ENCODE results near the gene THSD7B.

DNA sequence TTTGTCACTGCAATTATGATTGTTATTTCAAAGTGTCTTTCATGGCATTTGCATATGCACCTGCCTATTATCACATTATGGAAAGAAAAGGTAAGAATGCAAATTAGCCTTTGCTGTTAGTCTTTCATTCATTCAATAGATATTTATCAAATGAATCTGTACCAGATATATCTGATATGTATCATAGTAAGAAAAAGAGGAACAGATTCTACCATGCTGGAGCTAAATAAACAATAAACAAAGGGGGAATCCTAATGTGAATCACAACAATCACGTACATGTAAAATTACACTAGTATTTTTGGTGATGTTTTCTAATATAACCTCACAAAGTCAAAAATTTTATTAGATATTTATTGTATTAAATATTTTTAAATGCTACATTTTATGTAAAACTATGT, 446.4 kb downstream of the THSD7B start:
- TF ChIP-seq, protein P1, sequence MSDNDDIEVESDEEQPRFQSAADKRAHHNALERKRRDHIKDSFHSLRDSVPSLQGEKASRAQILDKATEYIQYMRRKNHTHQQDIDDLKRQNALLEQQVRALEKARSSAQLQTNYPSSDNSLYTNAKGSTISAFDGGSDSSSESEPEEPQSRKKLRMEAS (IDR thresholded peaks at IDR 0.05): no peak
- TF ChIP-seq, protein P2, sequence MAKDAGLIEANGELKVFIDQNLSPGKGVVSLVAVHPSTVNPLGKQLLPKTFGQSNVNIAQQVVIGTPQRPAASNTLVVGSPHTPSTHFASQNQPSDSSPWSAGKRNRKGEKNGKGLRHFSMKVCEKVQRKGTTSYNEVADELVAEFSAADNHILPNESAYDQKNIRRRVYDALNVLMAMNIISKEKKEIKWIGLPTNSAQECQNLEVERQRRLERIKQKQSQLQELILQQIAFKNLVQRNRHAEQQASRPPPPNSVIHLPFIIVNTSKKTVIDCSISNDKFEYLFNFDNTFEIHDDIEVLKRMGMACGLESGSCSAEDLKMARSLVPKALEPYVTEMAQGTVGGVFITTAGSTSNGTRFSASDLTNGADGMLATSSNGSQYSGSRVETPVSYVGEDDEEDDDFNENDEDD (CRISPR knock-in tag; IDR thresholded peaks at IDR 0.05; ENCODE audit: borderline replicate concordance): no peak
- TF ChIP-seq ZNF10 (CRISPR knock-in tag; IDR thresholded peaks at IDR 0.05; ENCODE audit: borderline replicate concordance, low read depth): no peak
- no peak for TF ChIP-seq KLF16 (CRISPR knock-in tag; IDR thresholded peaks at IDR 0.05)
- TF ChIP-seq, protein P3, sequence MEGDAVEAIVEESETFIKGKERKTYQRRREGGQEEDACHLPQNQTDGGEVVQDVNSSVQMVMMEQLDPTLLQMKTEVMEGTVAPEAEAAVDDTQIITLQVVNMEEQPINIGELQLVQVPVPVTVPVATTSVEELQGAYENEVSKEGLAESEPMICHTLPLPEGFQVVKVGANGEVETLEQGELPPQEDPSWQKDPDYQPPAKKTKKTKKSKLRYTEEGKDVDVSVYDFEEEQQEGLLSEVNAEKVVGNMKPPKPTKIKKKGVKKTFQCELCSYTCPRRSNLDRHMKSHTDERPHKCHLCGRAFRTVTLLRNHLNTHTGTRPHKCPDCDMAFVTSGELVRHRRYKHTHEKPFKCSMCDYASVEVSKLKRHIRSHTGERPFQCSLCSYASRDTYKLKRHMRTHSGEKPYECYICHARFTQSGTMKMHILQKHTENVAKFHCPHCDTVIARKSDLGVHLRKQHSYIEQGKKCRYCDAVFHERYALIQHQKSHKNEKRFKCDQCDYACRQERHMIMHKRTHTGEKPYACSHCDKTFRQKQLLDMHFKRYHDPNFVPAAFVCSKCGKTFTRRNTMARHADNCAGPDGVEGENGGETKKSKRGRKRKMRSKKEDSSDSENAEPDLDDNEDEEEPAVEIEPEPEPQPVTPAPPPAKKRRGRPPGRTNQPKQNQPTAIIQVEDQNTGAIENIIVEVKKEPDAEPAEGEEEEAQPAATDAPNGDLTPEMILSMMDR (CRISPR knock-in tag; IDR thresholded peaks at IDR 0.05): no peak
- TF ChIP-seq FOXK1 (CRISPR knock-in tag; IDR thresholded peaks at IDR 0.05; ENCODE audit: borderline replicate concordance, low read depth): no peak
- TF ChIP-seq, protein P4, sequence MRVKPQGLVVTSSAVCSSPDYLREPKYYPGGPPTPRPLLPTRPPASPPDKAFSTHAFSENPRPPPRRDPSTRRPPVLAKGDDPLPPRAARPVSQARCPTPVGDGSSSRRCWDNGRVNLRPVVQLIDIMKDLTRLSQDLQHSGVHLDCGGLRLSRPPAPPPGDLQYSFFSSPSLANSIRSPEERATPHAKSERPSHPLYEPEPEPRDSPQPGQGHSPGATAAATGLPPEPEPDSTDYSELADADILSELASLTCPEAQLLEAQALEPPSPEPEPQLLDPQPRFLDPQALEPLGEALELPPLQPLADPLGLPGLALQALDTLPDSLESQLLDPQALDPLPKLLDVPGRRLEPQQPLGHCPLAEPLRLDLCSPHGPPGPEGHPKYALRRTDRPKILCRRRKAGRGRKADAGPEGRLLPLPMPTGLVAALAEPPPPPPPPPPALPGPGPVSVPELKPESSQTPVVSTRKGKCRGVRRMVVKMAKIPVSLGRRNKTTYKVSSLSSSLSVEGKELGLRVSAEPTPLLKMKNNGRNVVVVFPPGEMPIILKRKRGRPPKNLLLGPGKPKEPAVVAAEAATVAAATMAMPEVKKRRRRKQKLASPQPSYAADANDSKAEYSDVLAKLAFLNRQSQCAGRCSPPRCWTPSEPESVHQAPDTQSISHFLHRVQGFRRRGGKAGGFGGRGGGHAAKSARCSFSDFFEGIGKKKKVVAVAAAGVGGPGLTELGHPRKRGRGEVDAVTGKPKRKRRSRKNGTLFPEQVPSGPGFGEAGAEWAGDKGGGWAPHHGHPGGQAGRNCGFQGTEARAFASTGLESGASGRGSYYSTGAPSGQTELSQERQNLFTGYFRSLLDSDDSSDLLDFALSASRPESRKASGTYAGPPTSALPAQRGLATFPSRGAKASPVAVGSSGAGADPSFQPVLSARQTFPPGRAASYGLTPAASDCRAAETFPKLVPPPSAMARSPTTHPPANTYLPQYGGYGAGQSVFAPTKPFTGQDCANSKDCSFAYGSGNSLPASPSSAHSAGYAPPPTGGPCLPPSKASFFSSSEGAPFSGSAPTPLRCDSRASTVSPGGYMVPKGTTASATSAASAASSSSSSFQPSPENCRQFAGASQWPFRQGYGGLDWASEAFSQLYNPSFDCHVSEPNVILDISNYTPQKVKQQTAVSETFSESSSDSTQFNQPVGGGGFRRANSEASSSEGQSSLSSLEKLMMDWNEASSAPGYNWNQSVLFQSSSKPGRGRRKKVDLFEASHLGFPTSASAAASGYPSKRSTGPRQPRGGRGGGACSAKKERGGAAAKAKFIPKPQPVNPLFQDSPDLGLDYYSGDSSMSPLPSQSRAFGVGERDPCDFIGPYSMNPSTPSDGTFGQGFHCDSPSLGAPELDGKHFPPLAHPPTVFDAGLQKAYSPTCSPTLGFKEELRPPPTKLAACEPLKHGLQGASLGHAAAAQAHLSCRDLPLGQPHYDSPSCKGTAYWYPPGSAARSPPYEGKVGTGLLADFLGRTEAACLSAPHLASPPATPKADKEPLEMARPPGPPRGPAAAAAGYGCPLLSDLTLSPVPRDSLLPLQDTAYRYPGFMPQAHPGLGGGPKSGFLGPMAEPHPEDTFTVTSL (CRISPR knock-in tag; IDR thresholded peaks at IDR 0.05; ENCODE audit: borderline replicate concordance): no peak
- no peak for TF ChIP-seq NR2F1 (CRISPR knock-in tag; IDR thresholded peaks at IDR 0.05)
- TF ChIP-seq NFE2 (CRISPR knock-in tag; IDR thresholded peaks at IDR 0.05): no peak
- TF ChIP-seq SP2 (CRISPR knock-in tag; IDR thresholded peaks at IDR 0.05): no peak
- no peak for TF ChIP-seq ATF1 (CRISPR knock-in tag; IDR thresholded peaks at IDR 0.05)
- TF ChIP-seq RARG (CRISPR knock-in tag; IDR thresholded peaks at IDR 0.05; ENCODE audit: low read depth): no peak
- no peak for TF ChIP-seq TBX3 (IDR thresholded peaks at IDR 0.05; ENCODE audit: borderline replicate concordance)

Data from HepG2 (cell line).